DMS53 (cell line): ENCODE data around the gene DCTN1.

ENCODE experiments used
- DNase-seq: peaks from one replicate; lab custom pipeline; 2025; lab: John Stamatoyannopoulos, UW

The DCTN1 gene

DNA sequence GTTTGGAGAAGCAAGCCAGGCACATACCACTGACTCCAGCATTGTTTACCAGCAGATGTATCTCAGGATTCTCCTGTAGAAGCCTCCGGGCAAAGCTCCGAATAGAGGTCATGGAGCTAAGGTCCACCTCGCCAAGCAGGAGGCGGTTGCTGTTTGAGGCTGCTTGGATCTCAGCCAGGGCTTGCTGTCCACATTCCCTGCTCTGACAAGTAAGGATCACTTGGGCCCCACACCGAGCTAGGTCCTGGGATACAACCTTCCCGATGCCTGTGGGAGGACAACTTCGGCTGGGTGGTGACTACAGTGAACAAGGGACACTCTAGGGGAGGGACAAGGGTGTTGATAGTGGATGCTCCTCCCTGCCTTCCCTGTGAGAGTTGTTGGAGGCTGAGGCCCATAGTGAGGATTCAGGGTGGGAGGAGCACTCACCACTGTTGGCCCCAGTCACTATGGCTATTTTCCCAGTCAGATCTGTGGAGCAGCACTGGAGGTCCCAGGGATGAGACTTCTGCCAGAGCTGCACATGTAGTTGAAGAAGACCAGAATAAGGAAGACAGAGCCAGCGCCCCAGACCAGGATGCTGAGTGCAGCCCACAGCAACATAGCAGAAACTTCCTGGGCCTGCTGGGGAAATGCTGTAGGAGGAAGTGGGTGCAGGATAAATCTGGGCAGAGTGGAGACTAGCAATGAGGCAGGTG, 33.0 kb upstream of the DCTN1 start:
- DNase-seq = no peak

GRCh38 chr2:74407682-74408081, 27.6 kb upstream of the DCTN1 start:
- no peak for DNase-seq

DNA sequence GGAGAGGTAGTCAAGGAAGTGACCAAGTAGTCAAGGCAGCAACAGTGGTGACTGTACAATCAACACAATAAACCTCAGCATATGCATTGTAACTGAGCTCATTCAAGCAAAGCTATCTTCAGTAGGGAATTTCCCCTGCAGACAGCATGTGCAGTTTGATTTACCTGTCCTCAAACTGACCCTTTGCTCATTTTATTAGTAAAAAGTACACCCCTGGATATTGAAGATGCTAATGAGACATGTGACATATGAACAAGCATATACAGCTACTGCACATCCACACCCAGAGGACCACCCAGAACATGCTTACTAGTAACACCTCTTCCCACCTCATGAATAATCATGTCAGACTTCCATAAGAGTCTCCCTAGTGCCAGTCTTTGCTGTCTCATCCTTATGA, 25.9 kb upstream of the DCTN1 start:
- DNase-seq = peak; percentile 73

GRCh38 chr2:74401891-74402290, 21.8 kb upstream of the DCTN1 start:
- DNase-seq = no peak

DNA sequence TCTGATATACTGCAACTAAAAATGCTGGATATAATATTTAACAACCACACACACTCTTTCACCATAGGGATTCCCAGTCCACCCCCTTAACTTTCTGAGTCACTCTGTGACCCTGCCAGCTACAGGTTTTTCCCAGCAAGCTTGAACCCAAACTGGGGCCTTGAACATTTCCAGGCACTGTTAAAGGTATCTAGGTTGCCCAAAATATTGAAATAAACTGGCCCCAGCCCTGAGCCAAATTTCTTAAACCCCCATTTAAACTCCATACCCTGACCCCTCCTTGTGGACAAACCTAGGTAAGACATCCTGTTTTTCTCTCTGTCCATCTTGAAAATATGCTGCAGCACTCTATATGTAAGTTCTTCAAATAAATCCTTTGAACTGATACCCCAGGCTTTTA, 19.7 kb upstream of the DCTN1 start:
- DNase-seq = peak; percentile 63

DNA sequence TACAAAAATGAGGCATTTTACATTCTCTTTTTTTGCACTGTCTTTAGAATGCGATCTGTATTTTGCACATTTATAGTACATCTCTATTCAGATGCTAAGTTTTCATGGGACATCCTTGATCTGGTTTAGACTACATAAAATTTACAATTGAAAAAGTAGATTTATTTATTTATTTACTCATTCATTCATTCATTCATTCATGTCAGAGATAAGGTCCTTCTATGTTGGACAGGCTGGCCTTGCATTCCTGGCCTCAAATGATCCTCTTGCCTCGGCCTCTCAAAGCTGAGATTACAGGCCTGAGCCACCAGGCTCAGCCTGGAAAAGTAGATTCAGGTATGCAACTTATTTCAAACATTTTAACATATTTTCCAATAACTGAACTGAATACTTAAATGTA, 16.0 kb upstream of the DCTN1 start:
- DNase-seq = no peak

DNA sequence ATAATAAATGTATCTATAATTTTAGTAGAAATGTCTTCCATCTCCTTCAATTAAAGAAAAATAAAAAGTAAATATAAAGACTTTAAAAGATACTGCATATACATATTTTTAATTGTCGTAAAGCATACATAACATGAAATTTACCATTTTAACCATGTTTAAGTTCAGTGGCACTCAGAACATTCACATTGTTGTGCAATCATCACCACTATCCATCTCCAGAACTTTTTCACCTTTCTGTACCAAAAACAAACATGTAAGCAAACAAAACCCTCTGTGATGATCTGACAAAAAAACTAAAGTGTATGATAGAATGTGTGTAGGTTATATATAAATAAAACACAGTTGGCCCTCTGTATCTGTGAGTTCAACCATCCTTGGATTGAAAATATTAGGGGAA, 13.4 kb upstream of the DCTN1 start:
- no peak for DNase-seq

DNA sequence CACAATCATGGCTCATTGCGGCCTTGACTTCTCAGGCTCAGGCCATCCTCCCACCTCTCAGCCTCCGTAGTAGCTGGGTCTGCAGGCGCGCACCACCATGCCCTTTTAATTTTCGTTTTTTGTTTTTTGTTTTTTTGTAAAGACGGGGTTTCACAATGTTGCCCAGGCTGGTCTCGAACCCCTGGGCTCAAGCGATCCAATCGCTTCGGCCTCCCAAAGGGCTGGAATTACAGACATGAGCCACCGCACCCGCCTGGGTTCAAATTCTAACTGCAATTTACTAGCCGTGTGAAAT, 12.3 kb upstream of the DCTN1 start:
- no peak for DNase-seq

DNA sequence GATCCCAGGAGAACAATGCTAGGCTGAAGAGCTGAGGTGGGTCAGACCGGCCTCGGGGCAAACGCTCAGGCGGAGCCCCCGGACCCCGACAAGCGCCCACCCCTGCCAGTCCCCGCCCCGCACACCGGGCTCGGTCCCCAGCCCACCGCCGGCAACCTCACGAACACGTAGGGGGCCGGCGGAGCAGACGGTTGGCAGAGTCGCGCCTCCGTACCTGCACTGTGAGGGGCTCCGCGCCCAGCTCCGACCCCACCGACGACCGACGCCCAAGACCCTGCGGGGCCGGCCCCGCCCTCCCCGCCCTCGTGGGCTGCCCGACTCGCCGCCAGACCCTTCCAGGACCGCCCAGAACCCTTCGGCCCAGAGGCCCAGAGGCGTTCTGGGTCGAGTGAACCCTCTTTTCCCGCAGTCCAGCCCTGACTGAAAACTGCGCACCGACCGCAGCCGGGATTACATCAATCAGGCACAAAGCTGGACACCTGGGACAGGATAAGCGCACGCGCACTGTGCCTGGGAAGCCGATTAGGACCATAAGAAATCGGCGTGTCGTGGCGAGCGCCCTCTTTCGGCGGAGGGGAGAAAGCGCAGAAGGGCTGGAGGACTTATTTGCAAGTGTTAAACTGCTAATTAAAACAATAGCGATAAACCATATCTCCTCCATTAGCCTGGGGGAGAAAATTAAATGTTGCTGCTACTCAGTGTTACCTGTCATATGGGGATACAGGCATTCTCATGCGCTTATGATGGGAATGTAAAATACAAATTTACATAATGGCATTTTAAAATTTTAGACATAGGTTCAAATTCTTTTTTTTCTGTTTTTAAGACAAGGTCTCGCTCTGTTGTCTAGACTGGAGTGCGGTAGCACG, 11.7 kb upstream of the DCTN1 start:
- peak; percentile 95 for DNase-seq

- DNase-seq = peak; percentile 56
Measured at GRCh38 chr2:74391209-74391579, 11.1 kb upstream of the DCTN1 start.

GRCh38 chr2:74390606-74391005, 10.5 kb upstream of the DCTN1 start:
- no peak for DNase-seq

- DNase-seq = no peak
Measured at GRCh38 chr2:74387346-74387745, 7.2 kb upstream of the DCTN1 start.

DNA sequence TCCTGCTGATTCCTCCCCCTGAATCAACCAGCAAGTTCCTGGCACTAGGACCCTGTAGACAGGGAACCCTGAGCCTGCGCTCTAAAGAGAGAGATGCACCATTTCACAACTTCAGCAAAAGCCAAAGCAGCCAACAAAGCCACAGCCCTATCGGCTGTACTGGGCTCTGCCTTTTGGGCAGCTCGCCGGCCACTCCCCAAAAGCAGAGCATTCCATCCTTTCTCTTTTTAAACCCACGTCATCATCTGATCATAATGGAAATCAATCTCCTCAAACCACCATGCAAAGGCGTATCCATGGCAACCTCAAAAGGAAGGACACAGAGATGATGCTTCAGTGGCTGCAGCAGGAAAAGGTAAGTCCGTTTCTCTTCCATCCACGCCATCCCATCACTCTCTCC, 5.3 kb upstream of the DCTN1 start:
- no peak for DNase-seq

DNA sequence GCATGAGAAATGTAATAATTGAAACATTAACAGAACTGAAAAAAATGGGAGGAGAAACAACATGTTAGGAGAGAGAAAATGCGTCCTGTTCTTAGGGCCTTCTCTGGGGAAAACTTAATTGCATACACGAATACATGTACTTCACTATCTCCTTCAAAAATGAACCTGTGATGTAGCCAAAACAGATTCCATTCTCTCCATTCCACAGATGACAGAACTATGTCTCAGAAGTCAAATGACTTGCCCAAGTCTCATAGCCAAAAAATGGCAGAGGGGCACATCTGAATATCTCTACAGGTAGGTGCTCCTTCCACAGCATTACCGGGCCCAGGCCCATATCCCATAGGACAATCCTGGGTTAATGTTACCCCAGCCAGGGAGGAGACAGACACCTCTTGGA, 3.9 kb upstream of the DCTN1 start:
- no peak for DNase-seq

DNA sequence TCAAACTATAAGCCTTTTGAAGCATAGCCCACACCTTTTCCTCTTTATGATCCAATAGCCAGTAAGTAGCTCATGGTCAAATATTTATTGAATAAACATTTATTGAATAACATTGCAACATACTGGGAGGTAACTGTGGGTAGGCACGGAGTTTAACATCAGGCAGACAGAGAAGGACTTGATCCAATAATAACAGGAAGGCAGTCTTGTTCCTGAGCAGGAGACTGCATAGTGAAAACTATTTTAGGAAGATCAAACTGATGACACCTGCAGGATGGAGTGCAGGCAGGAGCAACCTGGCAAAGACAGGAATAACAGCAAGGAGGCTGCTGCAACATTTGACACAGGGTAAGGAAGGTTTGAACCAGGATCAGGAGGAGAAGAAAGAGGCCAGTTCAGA, 3.1 kb upstream of the DCTN1 start:
- peak; percentile 53 for DNase-seq

DNA sequence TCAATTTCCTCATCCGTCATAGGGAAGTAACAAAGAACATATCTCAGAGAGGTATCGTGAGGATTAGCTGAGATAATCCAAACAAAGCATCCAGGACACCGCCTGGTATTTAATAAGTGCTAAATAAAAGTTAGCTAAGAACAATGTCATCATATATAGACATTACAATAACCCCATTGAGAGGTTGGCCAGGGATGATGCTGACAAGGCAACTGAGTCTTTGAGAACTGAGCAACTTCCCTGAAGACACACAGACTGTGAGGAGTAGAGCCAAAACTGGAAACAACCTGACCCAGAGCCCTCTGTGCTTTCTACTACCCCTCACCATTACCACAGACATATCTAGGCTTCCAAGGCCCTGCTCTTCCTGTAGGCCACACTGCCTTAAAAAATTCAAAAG, 1.6 kb upstream of the DCTN1 start:
- DNase-seq = no peak

GRCh38 chr2:74378007-74378406, 2.1 kb downstream of the DCTN1 start:
- no peak for DNase-seq

- no peak for DNase-seq
Measured at GRCh38 chr2:74375838-74376237, 4.3 kb downstream of the DCTN1 start.

GRCh38 chr2:74374509-74375205, 5.5 kb downstream of the DCTN1 start:
- DNase-seq = peak; percentile 76

GRCh38 chr2:74373985-74374384, 6.1 kb downstream of the DCTN1 start:
- DNase-seq = no peak

DNA sequence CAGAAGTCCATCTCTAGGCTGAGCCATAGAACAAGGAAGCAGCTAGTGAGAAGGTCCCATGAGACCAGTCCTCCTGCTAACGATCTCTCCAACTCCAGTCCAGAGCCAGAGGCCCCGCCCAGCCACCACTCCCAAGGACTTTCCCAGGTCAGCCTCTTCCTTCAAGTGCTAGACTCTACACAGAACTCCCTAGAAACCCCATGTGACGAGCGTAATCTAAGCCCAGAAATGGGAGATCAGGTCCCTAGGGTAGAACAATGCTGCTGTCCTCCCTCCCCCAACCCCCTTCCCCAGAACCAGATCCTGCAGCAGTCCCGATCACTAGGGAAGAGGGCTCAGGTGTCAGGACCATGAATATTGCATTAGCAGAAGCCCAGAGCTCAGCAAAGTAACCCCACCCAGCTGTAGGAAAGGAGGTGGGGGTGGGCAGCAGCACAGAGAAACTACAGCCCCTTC, 6.9 kb downstream of the DCTN1 start:
- no peak for DNase-seq

DNA sequence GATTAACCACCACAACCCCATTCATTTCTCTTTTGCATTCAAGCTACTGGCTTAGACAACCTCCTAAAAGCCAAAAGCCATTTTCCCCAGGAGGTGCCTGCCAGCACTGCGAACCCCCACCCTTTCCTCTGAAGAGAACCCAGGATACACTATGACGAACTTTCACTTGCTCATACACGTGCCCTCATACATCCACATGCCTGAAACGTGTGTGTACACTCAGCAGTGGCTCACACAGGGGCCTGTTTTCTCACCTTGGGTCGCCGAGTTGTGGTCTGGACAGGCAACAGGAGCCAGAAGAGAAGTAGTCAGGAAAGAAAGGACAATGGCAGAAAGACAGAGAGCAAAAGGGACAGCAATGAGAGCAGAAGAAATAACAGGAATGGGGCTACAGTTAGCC, 7.4 kb downstream of the DCTN1 start:
- DNase-seq = no peak

- no peak for DNase-seq
Measured at GRCh38 chr2:74371421-74371820, 8.7 kb downstream of the DCTN1 start.
